GM12878 (cell line): ENCODE measurements around the gene MAPKAPK3.

Source experiments
- CBX3 ChIP-seq: fragments of 200-600 bp; sonication (generic); IDR thresholded peaks from 2 replicates; pipeline ENCODE4 v1.6.1; 2016; ENCODE audit warnings: low read depth, borderline replicate concordance
- FOXM1 ChIP-seq: IDR thresholded peaks from 2 replicates; pipeline ENCODE4 v1.6.1; 2012; ENCODE audit warnings: low read depth, mild to moderate bottlenecking, inconsistent platforms, low read length, moderate library complexity
- HDGF ChIP-seq: fragments of 450-650 bp; IDR thresholded peaks from 2 replicates; pipeline ENCODE4 v1.6.1; 2016; ENCODE audit warnings: antibody characterized with exemption
- MXI1 ChIP-seq: fragments of 150-350 bp; IDR thresholded peaks from 2 replicates; pipeline ENCODE4 v1.6.1; 2011; ENCODE audit warnings: low read depth, mild to moderate bottlenecking, inconsistent platforms, low read length, improper control_type of control experiment
- RFX5 ChIP-seq: IDR thresholded peaks from 2 replicates; pipeline ENCODE4 v1.6.1; 2011; ENCODE audit warnings: low read depth, low read length, improper control_type of control experiment
- ZNF207 ChIP-seq: fragments of 450-650 bp; IDR thresholded peaks from 2 replicates; pipeline ENCODE4 v1.6.1; 2014; ENCODE audit warnings: antibody characterized with exemption, mild to moderate bottlenecking, borderline replicate concordance
- TF ChIP-seq, protein P1 (sequence below), 3 experiments: IDR thresholded peaks in 2 of 3; conservative IDR thresholded peaks in 1 of 3; 2 replicates each; pipeline ENCODE4 v1.5.1; 2011; ENCODE audit warnings: low read depth in 3 of 3, low read length in 3 of 3, mild to moderate bottlenecking in 3 of 3, control low read depth in 2 of 3, moderate library complexity in 2 of 3, inconsistent platforms in 1 of 3, mixed read lengths in 1 of 3; ENCODE audit not compliant: control insufficient read depth in 2 of 3, insufficient read depth in 1 of 3; ENCODE audit errors: extremely low read depth in 1 of 3
- TF ChIP-seq, protein P2 (sequence below): IDR thresholded peaks from 2 replicates; pipeline ENCODE4 v1.6.1; 2011; ENCODE audit warnings: mild to moderate bottlenecking, low read depth, low read length, moderate library complexity; ENCODE audit not compliant: insufficient replicate concordance
- TF ChIP-seq, protein P3 (sequence below): fragments of 150-350 bp; IDR thresholded peaks from 2 replicates; pipeline ENCODE4 v1.6.1; 2014; ENCODE audit warnings: mild to moderate bottlenecking, low read depth, low read length

DNA sequence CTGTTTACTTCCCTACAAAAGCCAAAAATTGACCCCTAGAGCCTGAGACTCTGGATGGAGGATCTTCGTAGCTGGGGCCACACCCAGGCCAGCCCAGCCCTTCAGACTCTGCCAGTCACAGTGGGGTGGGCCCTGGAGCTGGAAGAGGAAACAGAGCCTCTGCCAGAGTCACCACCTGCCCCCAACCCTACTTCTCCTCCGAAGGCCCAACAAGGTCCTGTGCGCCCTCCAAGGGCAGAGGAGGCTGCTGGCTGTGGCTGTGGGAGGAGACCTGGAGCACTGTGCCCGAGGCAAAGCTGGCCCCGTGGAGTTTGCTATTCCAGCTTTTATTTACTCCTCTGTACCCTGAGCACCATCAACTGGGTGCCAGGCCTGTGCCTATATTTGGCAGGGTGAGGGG is 24.4 kb upstream of the MAPKAPK3 start:
- TF ChIP-seq, protein P1, sequence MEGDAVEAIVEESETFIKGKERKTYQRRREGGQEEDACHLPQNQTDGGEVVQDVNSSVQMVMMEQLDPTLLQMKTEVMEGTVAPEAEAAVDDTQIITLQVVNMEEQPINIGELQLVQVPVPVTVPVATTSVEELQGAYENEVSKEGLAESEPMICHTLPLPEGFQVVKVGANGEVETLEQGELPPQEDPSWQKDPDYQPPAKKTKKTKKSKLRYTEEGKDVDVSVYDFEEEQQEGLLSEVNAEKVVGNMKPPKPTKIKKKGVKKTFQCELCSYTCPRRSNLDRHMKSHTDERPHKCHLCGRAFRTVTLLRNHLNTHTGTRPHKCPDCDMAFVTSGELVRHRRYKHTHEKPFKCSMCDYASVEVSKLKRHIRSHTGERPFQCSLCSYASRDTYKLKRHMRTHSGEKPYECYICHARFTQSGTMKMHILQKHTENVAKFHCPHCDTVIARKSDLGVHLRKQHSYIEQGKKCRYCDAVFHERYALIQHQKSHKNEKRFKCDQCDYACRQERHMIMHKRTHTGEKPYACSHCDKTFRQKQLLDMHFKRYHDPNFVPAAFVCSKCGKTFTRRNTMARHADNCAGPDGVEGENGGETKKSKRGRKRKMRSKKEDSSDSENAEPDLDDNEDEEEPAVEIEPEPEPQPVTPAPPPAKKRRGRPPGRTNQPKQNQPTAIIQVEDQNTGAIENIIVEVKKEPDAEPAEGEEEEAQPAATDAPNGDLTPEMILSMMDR (IDR thresholded peaks at IDR 0.05 in 2 of 3, conservative IDR thresholded peaks at IDR 0.05 in 1 of 3; ENCODE audit: control insufficient read depth in 2 of 3, extremely low read depth in 1 of 3, insufficient read depth in 1 of 3, low read depth in 3 of 3, low read length in 3 of 3), result no peak
- TF ChIP-seq, protein P2, sequence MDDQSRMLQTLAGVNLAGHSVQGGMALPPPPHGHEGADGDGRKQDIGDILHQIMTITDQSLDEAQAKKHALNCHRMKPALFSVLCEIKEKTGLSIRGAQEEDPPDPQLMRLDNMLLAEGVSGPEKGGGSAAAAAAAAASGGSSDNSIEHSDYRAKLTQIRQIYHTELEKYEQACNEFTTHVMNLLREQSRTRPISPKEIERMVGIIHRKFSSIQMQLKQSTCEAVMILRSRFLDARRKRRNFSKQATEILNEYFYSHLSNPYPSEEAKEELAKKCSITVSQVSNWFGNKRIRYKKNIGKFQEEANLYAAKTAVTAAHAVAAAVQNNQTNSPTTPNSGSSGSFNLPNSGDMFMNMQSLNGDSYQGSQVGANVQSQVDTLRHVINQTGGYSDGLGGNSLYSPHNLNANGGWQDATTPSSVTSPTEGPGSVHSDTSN, result no peak
- TF ChIP-seq MXI1, result no peak
- no peak for TF ChIP-seq CBX3
- no peak for TF ChIP-seq ZNF207
- TF ChIP-seq, protein P3, sequence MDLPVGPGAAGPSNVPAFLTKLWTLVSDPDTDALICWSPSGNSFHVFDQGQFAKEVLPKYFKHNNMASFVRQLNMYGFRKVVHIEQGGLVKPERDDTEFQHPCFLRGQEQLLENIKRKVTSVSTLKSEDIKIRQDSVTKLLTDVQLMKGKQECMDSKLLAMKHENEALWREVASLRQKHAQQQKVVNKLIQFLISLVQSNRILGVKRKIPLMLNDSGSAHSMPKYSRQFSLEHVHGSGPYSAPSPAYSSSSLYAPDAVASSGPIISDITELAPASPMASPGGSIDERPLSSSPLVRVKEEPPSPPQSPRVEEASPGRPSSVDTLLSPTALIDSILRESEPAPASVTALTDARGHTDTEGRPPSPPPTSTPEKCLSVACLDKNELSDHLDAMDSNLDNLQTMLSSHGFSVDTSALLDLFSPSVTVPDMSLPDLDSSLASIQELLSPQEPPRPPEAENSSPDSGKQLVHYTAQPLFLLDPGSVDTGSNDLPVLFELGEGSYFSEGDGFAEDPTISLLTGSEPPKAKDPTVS, result no peak
- no peak for TF ChIP-seq HDGF
- no peak for TF ChIP-seq RFX5
- no peak for TF ChIP-seq FOXM1
